HS-27A (cell line): ENCODE data around the gene ATP2C2.
"Not testable (repeated sequence)": the region's sequence is repeated elsewhere in the genome, so short reads cannot be mapped to it uniquely, and the experiment has no call there.

Source experiments
- DNase-seq: peaks from one replicate; pipeline ENCODE4 v3.0.0-alpha.2; 2012; ENCODE audit warnings: low read depth, missing footprints

The ATP2C2 gene

GRCh38 chr16:84367750-84368307, 509 bp upstream of the ATP2C2 start:
- DNase-seq, result no peak

GRCh38 chr16:84369105-84369504, 767 bp downstream of the ATP2C2 start:
- DNase-seq, result no peak

DNA sequence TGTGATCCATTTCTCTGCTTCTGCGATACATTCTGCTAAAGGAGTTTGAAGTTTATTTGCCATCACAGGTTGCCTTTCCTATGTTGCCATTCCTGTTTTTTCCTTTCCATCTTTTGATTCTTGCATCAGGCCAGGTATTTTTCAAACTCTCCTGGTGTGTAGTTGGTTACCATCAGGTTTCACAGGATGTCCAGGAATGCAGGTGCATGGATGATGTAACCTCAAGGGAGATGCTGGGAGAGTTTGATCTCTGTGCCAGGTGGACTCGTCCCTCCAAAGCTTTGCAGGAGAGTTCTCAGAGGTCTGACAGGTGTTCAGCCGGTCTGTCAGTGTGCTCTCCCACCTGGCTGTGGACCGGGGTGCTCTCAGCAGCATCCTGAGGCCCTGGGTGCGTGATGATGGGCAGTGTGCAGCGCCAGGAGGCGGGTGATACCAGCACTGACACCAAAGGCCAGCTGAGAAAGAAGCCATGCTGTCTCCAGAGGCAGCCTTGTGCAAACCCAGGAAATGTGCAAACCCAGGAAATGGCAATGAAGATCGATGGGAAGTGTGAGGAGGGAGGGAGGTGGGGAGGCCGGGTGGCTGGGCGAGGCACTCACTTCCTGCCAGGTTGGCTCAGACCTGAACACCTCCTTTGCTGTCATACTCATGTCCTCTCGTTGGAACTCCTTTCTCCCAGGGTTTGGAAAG, 1.7 kb downstream of the ATP2C2 start:
- DNase-seq, result no peak

GRCh38 chr16:84370723-84371552, 2.6 kb downstream of the ATP2C2 start:
- DNase-seq, result no peak

DNA sequence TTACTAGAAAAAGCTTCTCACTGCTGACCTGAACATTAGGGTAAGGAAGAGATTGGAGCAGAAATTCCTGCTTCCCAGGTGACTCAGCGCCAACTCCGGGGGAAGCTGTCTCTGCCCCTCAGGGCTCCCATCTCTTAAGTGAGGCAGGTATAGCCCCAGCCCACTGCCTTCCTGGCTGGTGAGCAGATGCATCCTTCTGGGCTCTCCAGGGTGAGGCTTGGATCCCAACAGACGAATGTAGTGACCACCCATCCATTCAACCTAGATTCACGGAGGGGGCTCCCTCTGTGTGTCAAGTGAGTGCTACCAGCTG, 3.2 kb downstream of the ATP2C2 start:
- no peak for DNase-seq

DNA sequence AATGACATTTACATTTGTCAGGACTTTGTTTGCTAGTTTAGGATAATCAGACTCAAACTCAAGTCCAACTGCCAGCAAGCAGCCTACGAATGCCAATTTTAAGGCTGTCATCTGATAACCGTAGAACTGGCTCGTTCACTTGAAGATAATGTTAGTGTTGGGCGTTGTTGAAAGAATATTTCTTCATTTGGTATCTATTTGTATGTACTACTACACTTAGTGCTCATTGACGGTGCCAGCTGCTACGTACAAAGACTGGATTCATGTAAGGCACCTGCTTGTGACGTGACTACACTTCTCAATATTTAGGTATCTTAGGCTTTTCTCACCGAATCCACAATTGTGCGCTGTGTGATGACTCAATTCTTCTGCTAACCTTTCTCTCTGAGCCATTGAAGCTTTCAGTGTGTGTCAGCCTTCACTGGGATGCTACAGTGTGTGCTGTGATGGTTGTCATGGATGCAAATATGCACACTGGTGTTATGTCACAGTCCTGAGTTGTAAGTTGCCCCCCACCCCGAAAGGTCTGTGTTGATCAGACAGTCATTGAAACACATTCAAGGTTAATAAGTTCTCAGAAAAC, 5.7 kb downstream of the ATP2C2 start:
- no peak for DNase-seq

GRCh38 chr16:84378099-84378498, 9.8 kb downstream of the ATP2C2 start:
- DNase-seq, result no peak

DNA sequence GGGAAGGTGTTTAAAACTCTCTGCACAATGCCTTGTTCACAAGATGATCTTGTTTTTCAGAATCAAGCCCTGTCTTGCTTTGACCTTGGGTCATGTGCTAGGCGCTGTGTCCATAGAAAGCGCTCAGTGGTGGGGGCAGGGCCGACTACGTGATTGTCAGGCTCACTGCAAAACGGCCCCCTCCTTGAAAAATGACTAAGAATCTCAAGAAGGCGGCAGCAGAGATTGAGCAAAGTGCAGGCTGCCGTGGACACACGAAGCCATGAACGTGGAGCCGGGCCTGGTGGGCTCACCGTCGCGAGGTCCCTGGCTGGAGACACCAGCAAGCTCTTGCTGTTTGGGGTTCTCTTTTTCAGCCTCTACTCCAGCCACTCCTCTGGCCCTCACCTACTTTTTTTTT, 10.2 kb downstream of the ATP2C2 start:
- DNase-seq, result no peak

GRCh38 chr16:84379008-84379708, 10.8 kb downstream of the ATP2C2 start:
- DNase-seq, result no peak

DNA sequence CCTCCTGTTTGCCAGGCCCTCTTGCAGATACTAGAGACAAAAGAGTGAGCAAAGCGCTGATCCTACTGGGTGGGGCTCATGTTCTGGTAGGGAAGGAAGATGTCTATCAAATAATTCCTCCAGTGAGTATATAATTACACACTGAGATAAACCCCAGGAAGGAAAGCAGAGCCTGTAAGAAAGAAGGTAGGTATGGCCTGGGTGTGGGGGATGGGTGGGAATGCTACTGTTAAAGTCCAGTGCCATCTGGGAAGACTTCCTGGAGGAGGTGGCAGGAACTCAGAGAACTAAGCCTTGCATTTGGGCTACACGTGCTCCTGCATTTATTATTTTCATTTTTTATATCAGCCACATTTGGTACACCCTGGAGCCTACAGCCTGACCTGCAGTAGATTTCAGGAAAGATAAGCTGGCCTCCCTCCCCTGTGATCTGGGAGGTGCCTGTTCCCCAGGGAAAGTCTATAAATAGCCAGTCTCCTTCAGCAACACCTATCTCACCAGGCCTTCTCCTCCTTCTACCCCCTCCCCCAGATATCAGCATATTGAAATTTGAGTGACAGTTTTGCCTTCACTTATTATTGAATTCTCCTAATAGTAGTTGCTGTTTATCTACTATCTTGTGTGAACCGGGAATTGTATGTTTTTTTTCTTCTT, 11.5 kb downstream of the ATP2C2 start:
- DNase-seq, result no peak

DNA sequence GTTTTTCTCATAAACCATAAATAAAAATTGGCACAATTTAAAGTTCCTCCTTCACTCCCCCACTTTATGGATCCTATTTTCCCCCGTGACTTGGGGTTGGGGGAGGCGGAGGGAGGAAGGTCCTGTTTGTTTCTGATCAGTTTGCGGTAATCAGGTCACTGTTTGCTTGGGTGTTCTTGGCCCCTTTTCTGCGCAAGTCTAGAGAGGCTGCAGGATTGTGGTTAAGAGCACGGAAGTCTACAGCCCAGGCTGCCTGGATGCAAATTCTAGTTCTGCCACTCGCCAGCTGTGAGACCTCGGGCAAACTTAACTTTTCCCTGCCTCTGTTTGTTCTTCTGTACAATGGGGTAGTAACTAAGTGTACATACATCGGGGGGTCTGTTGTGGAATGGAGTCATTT, 12.1 kb downstream of the ATP2C2 start:
- DNase-seq, result no peak

DNA sequence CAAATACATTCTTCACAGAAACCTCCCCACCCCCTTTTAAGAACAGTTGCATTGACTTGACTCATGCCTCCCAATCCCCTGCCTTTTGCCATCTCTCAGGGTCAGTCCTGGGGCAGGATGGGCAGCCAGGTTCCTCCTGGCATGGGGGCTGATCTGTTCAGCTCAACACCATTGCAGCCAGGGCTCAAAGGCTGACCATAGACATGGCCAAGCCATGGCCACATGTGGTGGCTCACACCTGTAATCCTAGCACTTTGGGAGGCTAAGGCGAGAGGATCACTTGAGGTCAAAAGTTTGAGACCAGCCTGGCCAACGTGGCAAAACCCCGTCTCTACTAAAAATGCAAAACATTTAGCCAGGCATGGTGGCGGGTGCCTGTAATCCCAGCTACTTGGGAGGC, 14.1 kb downstream of the ATP2C2 start:
- no peak for DNase-seq

DNA sequence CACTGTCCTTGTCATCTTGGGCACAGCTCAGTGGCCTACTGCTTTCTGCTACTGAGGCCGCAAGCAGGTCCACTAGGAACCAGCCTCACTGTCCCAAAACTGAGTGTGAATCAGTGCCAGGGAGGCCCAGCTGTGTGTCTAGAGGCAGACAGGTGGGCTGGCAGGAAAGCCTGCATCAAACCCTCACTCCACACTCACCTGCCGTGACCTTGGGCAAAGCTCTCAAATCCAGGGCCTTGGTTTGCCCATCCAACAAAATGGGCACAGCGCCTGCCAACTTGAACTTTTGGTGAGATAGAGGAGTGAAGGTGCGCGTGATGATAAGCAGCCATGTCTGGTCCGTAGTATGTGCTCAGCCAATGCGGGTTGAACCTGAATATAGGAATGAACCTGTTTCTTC, 14.8 kb downstream of the ATP2C2 start:
- DNase-seq, result no peak

- DNase-seq, result no peak
Observed at GRCh38 chr16:84386047-84386446, 17.7 kb downstream of the ATP2C2 start.

- no peak for DNase-seq
Observed at GRCh38 chr16:84387021-84387420, 18.7 kb downstream of the ATP2C2 start.

- DNase-seq, result no peak
Observed at GRCh38 chr16:84390131-84390785, 21.9 kb downstream of the ATP2C2 start.

DNA sequence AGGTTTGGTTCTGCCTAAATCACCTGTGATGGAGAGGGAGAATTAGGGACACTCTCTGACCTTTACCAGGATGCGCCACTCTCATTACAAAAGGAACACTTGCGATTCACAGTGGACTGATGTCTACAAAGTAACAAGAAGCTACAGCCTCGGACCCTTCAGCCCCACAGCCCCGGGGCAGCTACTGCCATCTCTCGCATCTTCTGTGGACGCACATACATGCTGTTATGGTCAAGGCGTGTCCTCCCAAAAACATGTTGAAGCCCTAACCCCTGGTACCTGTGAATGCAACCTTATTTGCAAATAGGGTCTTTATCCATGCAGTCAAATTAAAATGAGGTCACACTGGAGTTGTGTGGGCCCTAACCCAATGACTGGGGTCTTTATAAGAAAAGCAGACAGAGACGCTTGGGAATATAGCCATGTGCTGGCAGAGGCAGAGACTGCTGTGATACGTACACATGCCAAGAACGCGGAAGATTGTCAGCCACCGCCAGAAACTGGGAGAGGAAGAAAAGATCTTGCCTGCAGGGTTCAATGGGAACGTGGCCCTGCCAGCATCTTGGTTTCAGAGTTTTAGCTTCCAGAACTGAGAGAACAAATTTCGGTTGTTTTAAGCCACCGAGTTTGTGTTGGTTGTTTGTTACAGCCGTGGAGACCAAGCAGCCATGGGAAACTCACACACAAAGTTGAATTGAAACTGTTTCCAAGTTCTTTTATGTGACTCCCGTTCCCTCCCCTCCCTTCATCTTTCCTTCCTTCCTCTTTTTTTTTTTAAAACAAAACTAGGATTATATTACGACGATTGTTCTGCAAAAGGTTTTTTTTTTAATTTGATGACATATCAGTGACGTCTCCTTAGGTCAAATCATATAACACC, 23.1 kb downstream of the ATP2C2 start:
- no peak for DNase-seq

- DNase-seq, result no peak
Observed at GRCh38 chr16:84392031-84392360, 23.7 kb downstream of the ATP2C2 start.

DNA sequence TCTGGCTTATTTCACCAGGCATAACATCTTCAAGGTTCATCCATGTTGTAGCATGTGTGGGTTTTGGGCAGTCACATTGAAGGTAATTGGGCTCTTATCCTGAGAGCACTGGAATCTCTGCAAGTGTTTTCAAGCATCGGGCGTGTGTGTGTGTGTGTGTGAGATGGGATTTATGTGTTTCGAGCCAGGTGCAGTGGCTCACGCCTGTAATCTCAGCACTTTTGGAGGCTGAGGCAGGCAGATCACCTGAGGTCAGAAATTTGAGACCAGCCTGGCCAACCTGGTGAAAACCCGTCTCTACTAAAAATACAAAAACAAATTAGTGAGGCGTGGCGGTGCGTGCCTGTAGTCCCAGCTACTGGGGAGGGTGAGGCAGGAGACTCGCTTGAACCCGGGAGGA, 27.7 kb downstream of the ATP2C2 start:
- DNase-seq, result not testable (repeated sequence)

- DNase-seq, result no peak
Observed at GRCh38 chr16:84396537-84397008, 28.2 kb downstream of the ATP2C2 start.
